Kidney (tissue), 22 donors: ENCODE results near the gene FAP. TPM values are rescaled to one million over a fixed set of nuclear protein-coding genes. Genes with fewer than 3 reads are reported as not detected.

Experiments
- DNase-seq, 5 donors: peaks; one replicate each; pipeline ENCODE4 v3.0.0-alpha.2; 2013 to 2020
- FAIRE-seq: peaks from 2 replicates; lab custom pipeline; 2012; peaks lifted over from hg19 to GRCh38; lab: Jason Lieb, UNC
- H3K27ac ChIP-seq, 2 donors: one replicate each; pipeline ENCODE4 v1.7.0; 2013; ENCODE audit warnings: low read depth in 2 of 2, low read length in 2 of 2, inconsistent platforms in 1 of 2
- H3K27me3 ChIP-seq: one replicate; pipeline ENCODE4 v1.7.1; 2013; ENCODE audit warnings: low read length, inconsistent platforms; ENCODE audit not compliant: control insufficient read depth, insufficient read depth
- H3K36me3 ChIP-seq, 3 donors: one replicate each; pipeline versions ENCODE4 v1.7.0 to v1.7.1; 2013; ENCODE audit warnings: low read length in 3 of 3, control low read depth in 1 of 3, inconsistent platforms in 1 of 3; ENCODE audit not compliant: insufficient read depth in 3 of 3, control insufficient read depth in 2 of 3
- H3K4me1 ChIP-seq, 3 donors: one replicate each; pipeline versions ENCODE4 v1.7.0 to v1.7.1; 2013; ENCODE audit warnings: low read length in 3 of 3, inconsistent platforms in 1 of 3, low read depth in 1 of 3; ENCODE audit not compliant: control insufficient read depth in 2 of 3, insufficient read depth in 2 of 3
- H3K4me3 ChIP-seq, 3 donors: one replicate each; pipeline versions ENCODE4 v1.7.0 to v1.8.1; 2013; ENCODE audit warnings: low read length in 3 of 3, control low read depth in 1 of 3, inconsistent platforms in 1 of 3
- H3K9ac ChIP-seq, 3 donors: one replicate each; pipeline versions ENCODE4 v1.7.0 to v1.7.1; 2013; ENCODE audit warnings: low read length in 3 of 3, control low read depth in 1 of 3, inconsistent platforms in 1 of 3
- H3K9me3 ChIP-seq, 3 donors: one replicate each; pipeline versions ENCODE4 v1.7.0 to v1.7.1; 2013; ENCODE audit warnings: low read length in 3 of 3, control low read depth in 1 of 3, inconsistent platforms in 1 of 3; ENCODE audit not compliant: control insufficient read depth in 2 of 3, insufficient read depth in 1 of 3
- CTCF ChIP-seq: IDR thresholded peaks from 3 replicates; pipeline ENCODE4 v1.5.1; 2012; ENCODE audit warnings: mild to moderate bottlenecking, moderate library complexity, borderline replicate concordance; ENCODE audit not compliant: insufficient read depth; ENCODE audit errors: extremely low read depth
- intact Hi-C: fragments of 100-400 bp; cut with DNase I; formaldehyde crosslinking; loops from one replicate; pipeline ENCODE4 v1.11.1; 2022
- long read RNA-seq, 10 donors: library from polyadenylated mRNA in 1 of 10; unstranded in 1 of 10; transcript quantifications; one replicate each; pipeline ENCODE4 v2.0.0 and lab custom pipeline, GENCODE V29; 2021 to 2026
- polyA plus RNA-seq: library from polyadenylated mRNA; stranded (reverse); fragments of 350-450 nt; fragmentation: Illumina TruSeq; extraction: RNeasy Lipid Tissue Mini Kit (QIAGEN cat#74804); gene quantifications from one replicate; pipeline ENCODE4 v1.2.3, GENCODE V29; 2014; ENCODE audit warnings: low read depth, low replicate concordance; ENCODE audit not compliant: insufficient read depth
- total RNA-seq: library from RNA; stranded (reverse); fragmentation: NEBNext Ultra II Directional; extraction: Animal tissue kit (Norgen Biotek cat#: 25700); gene quantifications from one replicate; pipeline ENCODE4 v1.2.1, GENCODE V29; 2021
- donor health status: control.
- donor health status: control.
- donor health status: control.
- donor health status: control.
- donor health status: control.
- donor health status: DM: yes; HTN: yes; CAD: no.
- donor health status: Normal renal cell carcinoma (clear cell type).

FAP gene
- total RNA-seq (3.3 TPM), polyA plus RNA-seq (0.45 TPM)
- long read RNA-seq, donor 1, partial matches to known transcripts = 0 of 1 reads
- long read RNA-seq, donor 1, other reads (novel, unspliced or antisense) = 0 of 1 reads
- long read RNA-seq, donor 2 = 0 reads
- long read RNA-seq, donor 3, partial matches to known transcripts = 0 of 3 reads
- long read RNA-seq, donor 3, other reads (novel, unspliced or antisense) = 0 of 3 reads
- long read RNA-seq, donor 4 = 0 reads
- long read RNA-seq, donor 5 = 0 reads
- long read RNA-seq, donor 6, partial matches to known transcripts = 0 of 1 reads
- long read RNA-seq, donor 6, other reads (novel, unspliced or antisense) = 0 of 1 reads
- long read RNA-seq, donor 7, partial matches to known transcripts = 1 of 2 reads
- long read RNA-seq, donor 7, other reads (novel, unspliced or antisense) = 0 of 2 reads
- long read RNA-seq, donor 8, partial matches to known transcripts = 0 of 1 reads
- long read RNA-seq, donor 8, other reads (novel, unspliced or antisense) = 0 of 1 reads
- long read RNA-seq, donor 9, partial matches to known transcripts = 0 of 1 reads
- long read RNA-seq, donor 9, other reads (novel, unspliced or antisense) = 0 of 1 reads
- long read RNA-seq, donor 10, partial matches to known transcripts = 0 of 1 reads
- long read RNA-seq, donor 10, other reads (novel, unspliced or antisense) = 0 of 1 reads

GRCh38 chr2:162243294-162243693 is at the start of gene FAP:
FAP (minus strand) TSS chr2:162243445; CDS start chr2:162243327, 118 bp downstream.
- intact Hi-C loops = no loop called here
- Histone ChIP-seq H3K9me3 (no peaks in the 10 kb centered on the region), H3K4me3 (peak within 1 kb of the TSS in 1 of 3 donors; percentile 47), H3K27ac (no peak within 1 kb of the TSS), H3K4me1 (no peaks in the 10 kb centered on the region), H3K9ac (peak within 1 kb of the TSS in 1 of 3 donors; percentile 43), H3K36me3 (no peaks in the 10 kb centered on the region), H3K27me3 (no peaks in the 10 kb centered on the region)
- FAIRE-seq = no peak
- DNase-seq = peak in 2 of 5 donors; percentile 27 to 58
- TF ChIP-seq CTCF = no peak

DNA sequence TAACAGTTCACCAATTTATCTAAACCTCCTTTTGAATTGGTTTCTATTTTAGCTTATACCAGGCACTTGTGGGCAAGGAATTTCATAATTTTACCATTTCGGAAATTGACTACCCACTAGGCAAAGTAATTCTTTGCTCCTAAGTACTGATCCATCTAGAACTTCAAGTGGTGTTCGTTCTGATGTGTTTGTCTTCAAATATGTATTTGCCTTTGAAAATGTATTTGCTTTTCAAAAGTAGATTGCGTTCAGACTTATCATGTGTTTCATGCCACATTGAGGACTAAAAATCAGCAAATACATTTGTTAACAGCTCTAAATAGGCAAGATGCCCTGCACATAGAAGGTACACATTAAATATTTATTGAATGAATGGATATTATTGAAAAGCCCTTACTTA is 48.5 kb upstream of the FAP start:
- Histone ChIP-seq H3K27me3 (no peaks in the 10 kb centered on the region), H3K27ac (no peak overlapping the region), H3K4me1 (no peaks in the 10 kb centered on the region), H3K36me3 (no peaks in the 10 kb centered on the region), H3K9me3 (no peaks in the 10 kb centered on the region), H3K4me3 (no peak overlapping the region), H3K9ac (no peak overlapping the region)
- FAIRE-seq = no peak
- no peak for TF ChIP-seq CTCF
- DNase-seq = no peak
- intact Hi-C loops = no loop called here

- H3K9ac ChIP-seq = no peak overlapping the region
- DNase-seq = peak in 1 of 5 donors; percentile 14
- intact Hi-C loops = no loop called here
- no peaks in the 10 kb centered on the region for H3K9me3 ChIP-seq
- peaks cover 0 to 5% (median 3%) of the 10 kb centered on the region in 3 donors for H3K36me3 ChIP-seq
- TF ChIP-seq CTCF = no peak
- H3K27ac ChIP-seq = no peak overlapping the region
- no peak overlapping the region for H3K4me3 ChIP-seq
- no peaks in the 10 kb centered on the region for H3K27me3 ChIP-seq
- H3K4me1 ChIP-seq = no peaks in the 10 kb centered on the region
- FAIRE-seq = no peak
These were observed 39.6 kb upstream of the FAP start for GRCh38 chr2:162282765-162283425.
